GM18867 (cell line): Measurements from ENCODE around the gene KBTBD13.
"Not testable (repeated sequence)": the region's sequence is repeated elsewhere in the genome, so short reads cannot be mapped to it uniquely, and the experiment has no call there.

ENCODE experiments used
- ATAC-seq: cut with Tn5 transposase; IDR thresholded peaks from one replicate; pipeline ENCODE4 v1.9.1; 2021; ENCODE audit warnings: mild to moderate bottlenecking, moderate library complexity; ENCODE audit not compliant: unreplicated experiment

The KBTBD13 gene

GRCh38 chr15:65068403-65068788 lies 8.2 kb upstream of the KBTBD13 start:
- no peak for ATAC-seq

GRCh38 chr15:65069179-65069578 lies 7.4 kb upstream of the KBTBD13 start:
- ATAC-seq: no peak

GRCh38 chr15:65069779-65070546 lies 6.6 kb upstream of the KBTBD13 start:
- ATAC-seq: no peak

GRCh38 chr15:65071381-65071811 lies 5.2 kb upstream of the KBTBD13 start:
- ATAC-seq: no peak

GRCh38 chr15:65072027-65072426 lies 4.5 kb upstream of the KBTBD13 start:
- ATAC-seq: no peak

GRCh38 chr15:65072617-65073016 lies 3.9 kb upstream of the KBTBD13 start:
- no peak for ATAC-seq

GRCh38 chr15:65074946-65075345 lies 1.6 kb upstream of the KBTBD13 start:
- ATAC-seq: not testable (repeated sequence)

GRCh38 chr15:65075607-65076395 lies 745 bp upstream of the KBTBD13 start:
- ATAC-seq: not testable (repeated sequence)

GRCh38 chr15:65077291-65077980 lies 890 bp downstream of the KBTBD13 start:
- ATAC-seq: no peak

GRCh38 chr15:65077981-65078352 lies 1.4 kb downstream of the KBTBD13 start:
- ATAC-seq: no peak

GRCh38 chr15:65079580-65079979 lies 3.0 kb downstream of the KBTBD13 start:
- ATAC-seq: no peak

GRCh38 chr15:65081270-65081669 lies 4.7 kb downstream of the KBTBD13 start:
- ATAC-seq: no peak

- no peak for ATAC-seq
Observed at GRCh38 chr15:65081758-65082157, 5.2 kb downstream of the KBTBD13 start.

GRCh38 chr15:65082303-65082953 lies 5.9 kb downstream of the KBTBD13 start:
- no peak for ATAC-seq

GRCh38 chr15:65083262-65083701 lies 6.7 kb downstream of the KBTBD13 start:
- no peak for ATAC-seq

- no peak for ATAC-seq
Observed at GRCh38 chr15:65084500-65085206, 8.1 kb downstream of the KBTBD13 start.

- ATAC-seq: no peak
Observed at GRCh38 chr15:65085207-65085753, 8.7 kb downstream of the KBTBD13 start.

- ATAC-seq: no peak
Observed at GRCh38 chr15:65085990-65086679, 9.6 kb downstream of the KBTBD13 start.

- no peak for ATAC-seq
Observed at GRCh38 chr15:65086680-65087111, 10.2 kb downstream of the KBTBD13 start.
